ENCODE data around the gene DLK1. TPM values are rescaled to one million over a fixed set of nuclear protein-coding genes. Genes with fewer than 3 reads are reported as not detected.

DLK1 gene
- total RNA-seq, 5 donors from 2014 or later (not counting 1 experiment from before 2014, with no cell fraction given), result 1.7 to 2.2 (median 2.2) TPM; not detected in 2

DNA sequence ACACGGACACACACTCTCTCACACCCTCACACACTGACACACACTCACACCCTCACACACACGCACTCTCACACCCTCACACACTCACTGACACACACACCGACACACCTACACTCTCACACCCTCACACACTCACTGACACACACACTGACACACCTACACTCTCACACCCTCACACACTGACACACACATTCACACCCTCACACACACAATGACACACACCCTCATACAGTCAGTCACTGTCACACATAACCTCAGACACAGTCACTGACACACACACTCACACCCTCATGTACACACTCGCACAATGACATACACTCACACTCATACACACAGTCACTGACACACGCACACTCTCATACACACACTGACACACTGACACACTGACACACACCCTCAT, 19.8 kb upstream of the DLK1 start:
- Histone ChIP-seq H3K27me3 (replicated peaks in 1 of 2; ENCODE audit: control insufficient read depth in 2 of 2, extremely low read depth in 1 of 2, insufficient read depth in 2 of 2, low read length in 1 of 2) (peaks cover 0 to 56% of the 10 kb centered on the region in 2 experiments), H3K36me3 (ENCODE audit: control insufficient read depth in 2 of 2, extremely low read depth in 1 of 2, insufficient read depth in 1 of 2, low read length in 1 of 2) (no peaks in the 10 kb centered on the region), H3K4me1 (ENCODE audit: control insufficient read depth in 1 of 2, extremely low read depth in 1 of 2, insufficient read depth in 2 of 2, low read length in 2 of 2) (no peaks in the 10 kb centered on the region), H3K27ac (ENCODE audit: low read length) (no peak overlapping the region), H3K9me3 (no peaks in the 10 kb centered on the region), H3K4me3 (ENCODE audit: control insufficient read depth in 1 of 2, extremely low read depth in 1 of 2, low read length in 1 of 2) (no peak overlapping the region)
- WGBS (ENCODE audit: insufficient coverage), result 53% methylated on average over 4 of the region's 5 CpGs
- H3K4me3 Mint-ChIP-seq, result no peak overlapping the region
- H3K27me3 Mint-ChIP-seq, result peaks cover 31 to 38% of the 10 kb centered on the region in 2 donors
- DNase-seq (no peak), ATAC-seq (replicated peaks in 1 of 4) (no peak)
- no peaks in the 10 kb centered on the region for H3K9me3 Mint-ChIP-seq
- ChIA-PET CTCF (no interaction called here), POLR2A (no interaction called here)
- H3K36me3 Mint-ChIP-seq, result no peaks in the 10 kb centered on the region
- peaks cover 0 to 3% (median 1%) of the 10 kb centered on the region in 3 donors for H3K4me1 Mint-ChIP-seq
- H3K27ac Mint-ChIP-seq, result no peak overlapping the region

DNA sequence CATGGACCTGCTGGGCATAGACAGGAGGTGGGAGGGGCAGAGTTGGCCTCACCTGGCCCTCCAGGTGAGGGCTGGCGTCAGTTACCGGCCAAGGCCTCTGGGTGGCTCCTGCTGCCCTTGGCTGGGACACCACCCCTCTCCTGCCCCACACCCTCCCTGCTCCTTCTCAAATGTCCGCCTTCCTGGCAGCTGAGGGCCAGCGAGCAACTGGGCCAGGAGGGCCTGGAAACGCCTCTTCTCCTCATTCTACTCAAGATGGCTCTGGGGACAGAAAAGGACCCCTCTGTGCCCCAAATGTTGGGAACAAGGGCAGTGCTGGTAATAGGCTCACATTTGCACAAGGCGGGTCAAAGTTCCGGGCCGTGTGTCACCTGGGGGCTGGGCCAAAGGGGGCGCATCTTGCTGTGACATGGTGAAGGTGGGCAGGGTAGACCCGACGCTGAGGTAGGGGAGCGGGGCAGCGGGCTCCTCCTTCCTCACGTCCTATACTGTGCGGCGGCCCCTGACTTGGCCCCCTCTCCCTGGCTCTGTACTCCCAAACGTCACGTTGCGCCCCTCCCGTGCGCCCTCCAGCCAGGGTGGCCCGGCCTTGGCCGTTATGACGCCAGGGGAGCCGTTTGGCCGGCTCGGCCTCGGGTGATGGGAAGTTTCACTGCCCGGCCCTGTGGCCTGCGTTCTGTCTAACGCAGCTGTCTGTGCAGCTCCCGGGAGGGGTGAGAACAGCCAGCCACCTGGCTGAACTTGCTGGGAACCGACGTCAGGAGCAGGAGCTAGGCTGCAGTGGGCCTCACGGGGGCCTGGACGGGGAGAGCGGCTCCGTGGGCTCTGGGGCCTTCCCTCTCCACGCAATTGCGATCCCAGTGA, 18.0 kb upstream of the DLK1 start:
- Histone ChIP-seq H3K4me3 (ENCODE audit: control insufficient read depth in 1 of 2, extremely low read depth in 1 of 2, low read length in 1 of 2) (no peak overlapping the region), H3K27ac (ENCODE audit: low read length) (no peak overlapping the region), H3K27me3 (replicated peaks in 1 of 2; ENCODE audit: control insufficient read depth in 2 of 2, extremely low read depth in 1 of 2, insufficient read depth in 2 of 2, low read length in 1 of 2) (peaks cover 0 to 64% of the 10 kb centered on the region in 2 experiments), H3K36me3 (ENCODE audit: control insufficient read depth in 2 of 2, extremely low read depth in 1 of 2, insufficient read depth in 1 of 2, low read length in 1 of 2) (no peaks in the 10 kb centered on the region), H3K4me1 (ENCODE audit: control insufficient read depth in 1 of 2, extremely low read depth in 1 of 2, insufficient read depth in 2 of 2, low read length in 2 of 2) (no peaks in the 10 kb centered on the region), H3K9me3 (no peaks in the 10 kb centered on the region)
- Mint-ChIP-seq H3K36me3 (no peaks in the 10 kb centered on the region), H3K27ac (no peak overlapping the region), H3K4me1 (peaks cover 1 to 5% (median 3%) of the 10 kb centered on the region in 3 donors), H3K9me3 (no peaks in the 10 kb centered on the region), H3K4me3 (no peak overlapping the region), H3K27me3 (peaks cover 37 to 44% of the 10 kb centered on the region in 2 donors)
- DNase-seq (no peak), ATAC-seq (replicated peaks in 1 of 4) (no peak)
- WGBS (ENCODE audit: insufficient coverage), result 91% methylated on average over 23 of the region's 40 CpGs
- POLR2A ChIA-PET, result no interaction called here
- CTCF ChIA-PET, result no interaction called here

DNA sequence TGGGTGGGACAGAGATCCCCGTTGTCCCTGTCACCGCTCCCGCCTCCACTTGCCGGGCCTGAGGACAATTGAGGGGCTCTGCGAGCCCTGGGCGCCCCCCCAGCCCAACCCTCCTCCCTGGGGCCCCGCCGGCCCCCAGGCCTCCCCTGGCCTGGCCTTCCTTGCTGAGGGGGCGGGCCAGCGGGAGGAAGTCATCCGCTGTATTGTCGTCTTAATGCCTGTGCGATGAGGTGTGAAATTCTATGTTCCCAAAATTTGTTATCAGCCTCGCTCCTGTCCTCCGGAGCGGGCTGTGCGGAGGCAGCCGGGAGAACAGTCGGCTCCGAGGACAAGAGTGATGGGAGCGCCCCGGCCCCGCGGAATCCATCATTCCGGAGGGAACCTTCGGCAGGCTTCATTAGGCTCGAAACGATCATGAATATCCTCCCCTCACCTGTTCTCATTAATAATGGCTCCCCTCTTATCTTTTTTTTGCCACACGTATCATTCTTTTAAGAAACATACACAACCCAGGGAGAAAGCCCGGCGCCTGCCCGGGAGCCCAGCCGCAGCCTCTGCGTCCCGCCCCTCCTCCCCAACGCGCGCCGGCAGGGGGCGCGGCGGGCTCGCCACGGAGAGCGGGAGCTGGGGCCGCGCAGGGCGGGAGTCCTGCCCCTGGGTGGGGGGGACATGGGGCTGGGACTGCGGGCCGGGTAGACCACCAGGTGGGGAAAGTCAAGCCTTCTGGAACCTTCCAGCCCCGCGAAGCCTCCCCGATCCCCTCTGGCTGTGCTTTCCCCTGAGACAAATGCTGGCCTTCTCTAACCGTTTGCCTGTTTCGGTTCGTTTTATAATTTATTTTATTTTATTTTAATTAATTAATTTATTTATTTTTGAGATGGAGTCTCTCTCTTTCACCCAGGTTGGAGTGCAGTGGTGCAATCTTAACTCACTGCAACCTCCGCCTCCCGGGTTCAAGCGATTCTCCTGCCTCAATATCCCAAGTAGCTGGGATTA, 17.1 kb upstream of the DLK1 start:
- peaks cover 1 to 5% (median 4%) of the 10 kb centered on the region in 3 donors for H3K4me1 Mint-ChIP-seq
- ChIA-PET POLR2A (no interaction called here), CTCF (no interaction called here)
- no peak overlapping the region for H3K27ac ChIP-seq (ENCODE audit: low read length)
- H3K36me3 ChIP-seq (ENCODE audit: control insufficient read depth in 2 of 2, extremely low read depth in 1 of 2, insufficient read depth in 1 of 2, low read length in 1 of 2), result no peaks in the 10 kb centered on the region
- peak in 11 of 35 experiments; percentile 2 to 31 (median 16) for DNase-seq
- peaks cover 34 to 40% of the 10 kb centered on the region in 2 donors for H3K27me3 Mint-ChIP-seq
- H3K27ac Mint-ChIP-seq, result no peak overlapping the region
- no peak overlapping the region for H3K4me3 Mint-ChIP-seq
- H3K9me3 ChIP-seq, result no peaks in the 10 kb centered on the region
- 64% methylated on average over 24 of the region's 59 CpGs for WGBS (ENCODE audit: insufficient coverage)
- H3K4me3 ChIP-seq (ENCODE audit: control insufficient read depth in 1 of 2, extremely low read depth in 1 of 2, low read length in 1 of 2), result no peak overlapping the region
- peak in 1 of 4 experiments; percentile 40 for ATAC-seq (replicated peaks in 1 of 4)
- H3K9me3 Mint-ChIP-seq, result no peaks in the 10 kb centered on the region
- no peaks in the 10 kb centered on the region for H3K36me3 Mint-ChIP-seq
- peaks cover 0 to 63% of the 10 kb centered on the region in 2 experiments for H3K27me3 ChIP-seq (replicated peaks in 1 of 2; ENCODE audit: control insufficient read depth in 2 of 2, extremely low read depth in 1 of 2, insufficient read depth in 2 of 2, low read length in 1 of 2)
- no peaks in the 10 kb centered on the region for H3K4me1 ChIP-seq (ENCODE audit: control insufficient read depth in 1 of 2, extremely low read depth in 1 of 2, insufficient read depth in 2 of 2, low read length in 2 of 2)

DNA sequence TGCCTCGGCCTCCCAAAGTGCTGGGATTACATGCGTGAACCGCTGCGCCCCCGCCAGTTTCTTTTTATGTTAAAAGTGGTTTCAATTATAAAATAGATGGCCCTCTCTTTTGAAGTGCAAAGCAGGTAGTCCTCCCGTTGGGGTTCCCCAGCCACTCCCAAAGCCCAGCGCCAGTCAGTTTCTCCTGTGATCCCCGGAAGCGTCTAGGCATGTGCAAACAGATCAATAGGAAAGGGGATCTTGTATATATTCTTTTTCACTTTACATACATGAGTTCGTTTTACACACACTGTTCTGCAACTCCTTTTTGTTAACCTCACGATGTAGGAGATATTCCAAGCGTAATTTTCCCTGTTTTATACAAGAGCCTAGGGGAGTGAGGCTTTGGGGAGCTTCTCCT, 16.3 kb upstream of the DLK1 start:
- H3K4me1 ChIP-seq (ENCODE audit: control insufficient read depth in 1 of 2, extremely low read depth in 1 of 2, insufficient read depth in 2 of 2, low read length in 2 of 2), result no peaks in the 10 kb centered on the region
- ATAC-seq (replicated peaks in 1 of 4), result no peak
- H3K27me3 ChIP-seq (replicated peaks in 1 of 2; ENCODE audit: control insufficient read depth in 2 of 2, extremely low read depth in 1 of 2, insufficient read depth in 2 of 2, low read length in 1 of 2), result peaks cover 0 to 62% of the 10 kb centered on the region in 2 experiments
- DNase-seq, result no peak
- POLR2A ChIA-PET, result no interaction called here
- H3K4me1 Mint-ChIP-seq, result peaks cover 1 to 5% (median 4%) of the 10 kb centered on the region in 3 donors
- no peak overlapping the region for H3K27ac Mint-ChIP-seq
- H3K27ac ChIP-seq (ENCODE audit: low read length), result no peak overlapping the region
- CTCF ChIA-PET, result no interaction called here
- no peaks in the 10 kb centered on the region for H3K9me3 Mint-ChIP-seq
- peaks cover 31 to 37% of the 10 kb centered on the region in 2 donors for H3K27me3 Mint-ChIP-seq
- WGBS (ENCODE audit: insufficient coverage), result 68% methylated on average over 5 of the region's 12 CpGs
- H3K9me3 ChIP-seq, result no peaks in the 10 kb centered on the region
- H3K4me3 Mint-ChIP-seq, result no peak overlapping the region
- no peak overlapping the region for H3K4me3 ChIP-seq (ENCODE audit: control insufficient read depth in 1 of 2, extremely low read depth in 1 of 2, low read length in 1 of 2)
- no peaks in the 10 kb centered on the region for H3K36me3 Mint-ChIP-seq
- H3K36me3 ChIP-seq (ENCODE audit: control insufficient read depth in 2 of 2, extremely low read depth in 1 of 2, insufficient read depth in 1 of 2, low read length in 1 of 2), result no peaks in the 10 kb centered on the region

DNA sequence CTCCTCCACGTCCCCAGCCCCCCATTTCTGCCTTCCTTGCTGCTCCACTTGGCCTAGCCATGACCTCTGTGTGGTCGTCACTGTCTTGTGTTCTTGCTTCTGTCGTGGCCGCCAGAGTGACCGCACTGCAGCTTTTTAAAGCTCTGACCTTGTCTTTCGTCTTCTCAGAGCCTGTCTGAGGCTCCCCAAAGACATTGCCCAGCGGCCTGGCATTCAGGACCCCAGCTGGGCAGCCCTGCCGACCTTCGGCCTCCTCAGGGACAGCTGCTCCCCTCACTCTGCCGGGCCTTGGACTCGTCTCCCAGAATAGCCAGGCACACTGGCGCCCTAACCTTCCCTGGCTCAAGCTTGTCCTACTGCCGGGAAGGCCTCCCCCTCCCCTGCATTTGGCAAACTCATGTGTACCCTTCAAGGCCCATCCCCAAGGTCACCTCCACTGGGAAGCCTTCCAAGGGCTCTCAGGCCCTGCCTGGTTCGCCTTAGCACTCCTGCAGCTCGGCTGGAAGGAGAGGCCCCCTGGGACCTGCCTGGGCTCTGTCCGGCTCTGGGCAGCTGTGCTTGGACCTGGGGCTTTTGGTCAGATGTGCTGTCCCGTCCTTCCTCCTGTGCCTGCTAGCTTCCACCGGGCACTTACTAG, 15.7 kb upstream of the DLK1 start:
- H3K9me3 Mint-ChIP-seq, result no peaks in the 10 kb centered on the region
- Histone ChIP-seq H3K4me3 (ENCODE audit: control insufficient read depth in 1 of 2, extremely low read depth in 1 of 2, low read length in 1 of 2) (no peak overlapping the region), H3K27me3 (replicated peaks in 1 of 2; ENCODE audit: control insufficient read depth in 2 of 2, extremely low read depth in 1 of 2, insufficient read depth in 2 of 2, low read length in 1 of 2) (peaks cover 0 to 62% of the 10 kb centered on the region in 2 experiments), H3K9me3 (no peaks in the 10 kb centered on the region), H3K4me1 (ENCODE audit: control insufficient read depth in 1 of 2, extremely low read depth in 1 of 2, insufficient read depth in 2 of 2, low read length in 2 of 2) (no peaks in the 10 kb centered on the region), H3K36me3 (ENCODE audit: control insufficient read depth in 2 of 2, extremely low read depth in 1 of 2, insufficient read depth in 1 of 2, low read length in 1 of 2) (no peaks in the 10 kb centered on the region), H3K27ac (ENCODE audit: low read length) (no peak overlapping the region)
- ChIA-PET POLR2A (no interaction called here), CTCF (no interaction called here)
- H3K4me1 Mint-ChIP-seq, result peaks cover 1 to 5% (median 4%) of the 10 kb centered on the region in 3 donors
- DNase-seq, result no peak
- no peak overlapping the region for H3K27ac Mint-ChIP-seq
- no peak overlapping the region for H3K4me3 Mint-ChIP-seq
- ATAC-seq (replicated peaks in 1 of 4), result no peak
- WGBS (ENCODE audit: insufficient coverage), result 80% methylated on average over 18 of the region's 18 CpGs
- H3K27me3 Mint-ChIP-seq, result peaks cover 31 to 37% of the 10 kb centered on the region in 2 donors
- H3K36me3 Mint-ChIP-seq, result no peaks in the 10 kb centered on the region

DNA sequence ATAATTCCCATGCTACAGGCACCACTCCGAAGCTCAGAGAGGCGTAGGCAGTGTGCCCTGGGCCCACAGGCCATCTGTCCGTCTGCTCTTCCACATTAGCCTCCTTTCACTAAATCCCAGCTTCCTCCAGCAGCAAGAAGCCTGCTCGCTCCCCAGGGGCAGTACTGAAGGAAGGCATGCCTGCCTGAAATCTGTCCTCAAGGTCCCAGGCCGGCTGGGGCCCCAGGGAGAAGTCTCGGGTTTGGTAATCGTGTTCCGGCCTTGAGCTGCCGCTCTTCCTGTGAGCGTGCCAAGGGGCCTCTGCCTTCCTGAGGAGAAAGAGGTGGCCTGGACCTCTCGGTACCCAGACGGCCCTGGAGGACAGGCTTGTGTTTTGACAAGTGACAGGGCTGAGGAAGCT, 15.2 kb upstream of the DLK1 start:
- peak overlapping the region in 1 of 2 donors; percentile 21 for H3K27ac Mint-ChIP-seq
- ChIA-PET POLR2A (no interaction called here), CTCF (no interaction called here)
- no peak overlapping the region for H3K27ac ChIP-seq (ENCODE audit: low read length)
- no peak overlapping the region for H3K4me3 ChIP-seq (ENCODE audit: control insufficient read depth in 1 of 2, extremely low read depth in 1 of 2, low read length in 1 of 2)
- H3K4me1 ChIP-seq (ENCODE audit: control insufficient read depth in 1 of 2, extremely low read depth in 1 of 2, insufficient read depth in 2 of 2, low read length in 2 of 2), result no peaks in the 10 kb centered on the region
- no peak for ATAC-seq (replicated peaks in 1 of 4)
- no peaks in the 10 kb centered on the region for H3K36me3 Mint-ChIP-seq
- H3K4me1 Mint-ChIP-seq, result peaks cover 1 to 5% (median 4%) of the 10 kb centered on the region in 3 donors
- no peak overlapping the region for H3K4me3 Mint-ChIP-seq
- peaks cover 31 to 34% of the 10 kb centered on the region in 2 donors for H3K27me3 Mint-ChIP-seq
- H3K27me3 ChIP-seq (replicated peaks in 1 of 2; ENCODE audit: control insufficient read depth in 2 of 2, extremely low read depth in 1 of 2, insufficient read depth in 2 of 2, low read length in 1 of 2), result peaks cover 0 to 62% of the 10 kb centered on the region in 2 experiments
- WGBS (ENCODE audit: insufficient coverage), result 58% methylated on average over 11 of the region's 12 CpGs
- peak in 2 of 35 experiments; percentile 0 to 1 for DNase-seq
- H3K9me3 ChIP-seq, result no peaks in the 10 kb centered on the region
- H3K9me3 Mint-ChIP-seq, result no peaks in the 10 kb centered on the region
- no peaks in the 10 kb centered on the region for H3K36me3 ChIP-seq (ENCODE audit: control insufficient read depth in 2 of 2, extremely low read depth in 1 of 2, insufficient read depth in 1 of 2, low read length in 1 of 2)

Measured in T-cell (primary cell).